Thymus (tissue), 11 donors: ENCODE measurements around the gene LTBP3. TPM values are rescaled to one million over a fixed set of nuclear protein-coding genes. Genes with fewer than 3 reads are reported as not detected.

Experiments
- DNase-seq, 9 donors: peaks; one replicate each; pipeline ENCODE4 v3.0.0-alpha.2; 2013; ENCODE audit warnings: low spot score in 9 of 9, low read depth in 6 of 9, missing footprints in 1 of 9
- H3K27ac ChIP-seq, 2 donors: one replicate each; pipeline ENCODE4 v1.5.1; 2013; ENCODE audit warnings: control low read depth in 1 of 2, low read depth in 1 of 2, low read length in 1 of 2, mild to moderate bottlenecking in 1 of 2, moderate library complexity in 1 of 2
- H3K27me3 ChIP-seq, 2 donors: one replicate each; pipeline ENCODE4 v1.5.1; 2013; ENCODE audit warnings: low read length in 1 of 2; ENCODE audit not compliant: control insufficient read depth in 2 of 2, insufficient read depth in 1 of 2
- H3K36me3 ChIP-seq, 2 donors: one replicate each; pipeline ENCODE4 v1.5.1; 2013; ENCODE audit warnings: low read length in 1 of 2, mild to moderate bottlenecking in 1 of 2, moderate library complexity in 1 of 2; ENCODE audit not compliant: control insufficient read depth in 2 of 2, insufficient read depth in 2 of 2
- H3K4me1 ChIP-seq, 2 donors: one replicate each; pipeline ENCODE4 v1.5.1; 2013; ENCODE audit warnings: low read length in 2 of 2; ENCODE audit not compliant: control insufficient read depth in 2 of 2, insufficient read depth in 2 of 2
- H3K4me3 ChIP-seq, 2 donors: one replicate each; pipeline ENCODE4 v1.5.1; 2013; ENCODE audit warnings: low read length in 2 of 2, control low read depth in 1 of 2, mild to moderate bottlenecking in 1 of 2
- H3K9me3 ChIP-seq, 2 donors: one replicate each; pipeline ENCODE4 v1.5.1; 2013; ENCODE audit warnings: low read length in 1 of 2, mild to moderate bottlenecking in 1 of 2; ENCODE audit not compliant: control insufficient read depth in 2 of 2, insufficient read depth in 1 of 2
- WGBS: extraction: QIAGEN DNeasy Blood & Tissue Kit; methylation state at CpG from one replicate; pipeline ENCODE4 v1.1.7; 2013; 5-methylcytosine and 5-hydroxymethylcytosine counted together
- polyA plus RNA-seq: library from polyadenylated mRNA; stranded (reverse); fragments of 200-250 nt; gene quantifications from one replicate; pipeline ENCODE4 v1.2.3, GENCODE V29; 2013
- total RNA-seq: library from RNA; stranded (reverse); fragments of 120-200 nt; gene quantifications from one replicate; pipeline ENCODE4 v1.2.4, GENCODE V29; 2013
- donor health status: healthy.

LTBP3 gene
- total and polyA plus RNA-seq, 2 donors, result 13.3 to 64.6 TPM

DNA sequence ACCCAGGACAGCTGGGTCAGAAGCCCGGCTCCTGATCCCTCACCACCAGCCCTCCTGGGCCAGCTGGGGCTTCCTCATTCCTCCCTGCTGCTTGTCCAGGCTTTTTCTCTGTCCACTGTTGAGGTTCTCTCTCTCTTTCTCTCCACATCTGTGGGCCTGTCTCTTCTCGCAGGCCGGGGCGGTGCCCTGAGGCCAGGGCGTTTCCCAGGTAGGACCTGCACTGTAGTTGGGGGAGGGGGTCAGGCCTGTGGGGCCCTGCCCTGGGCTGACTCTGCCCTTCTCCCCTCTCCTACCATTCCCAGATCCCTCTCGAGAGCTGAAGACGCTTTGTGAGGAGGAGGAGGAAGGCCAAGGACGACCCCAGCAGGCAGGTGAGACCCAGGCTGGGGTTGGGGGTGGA lies 22.6 kb upstream of the LTBP3 start:
- H3K4me3 ChIP-seq, result no peak overlapping the region
- 97% methylated on average over 8 of the region's 8 CpGs for WGBS
- no peaks in the 10 kb centered on the region for H3K9me3 ChIP-seq
- H3K4me1 ChIP-seq, result peaks cover 11 to 26% of the 10 kb centered on the region in 2 donors
- H3K27me3 ChIP-seq, result peaks cover 0 to 21% of the 10 kb centered on the region in 2 donors
- H3K27ac ChIP-seq, result no peak overlapping the region
- H3K36me3 ChIP-seq, result peaks cover 34 to 53% of the 10 kb centered on the region in 2 donors
- DNase-seq, result no peak

DNA sequence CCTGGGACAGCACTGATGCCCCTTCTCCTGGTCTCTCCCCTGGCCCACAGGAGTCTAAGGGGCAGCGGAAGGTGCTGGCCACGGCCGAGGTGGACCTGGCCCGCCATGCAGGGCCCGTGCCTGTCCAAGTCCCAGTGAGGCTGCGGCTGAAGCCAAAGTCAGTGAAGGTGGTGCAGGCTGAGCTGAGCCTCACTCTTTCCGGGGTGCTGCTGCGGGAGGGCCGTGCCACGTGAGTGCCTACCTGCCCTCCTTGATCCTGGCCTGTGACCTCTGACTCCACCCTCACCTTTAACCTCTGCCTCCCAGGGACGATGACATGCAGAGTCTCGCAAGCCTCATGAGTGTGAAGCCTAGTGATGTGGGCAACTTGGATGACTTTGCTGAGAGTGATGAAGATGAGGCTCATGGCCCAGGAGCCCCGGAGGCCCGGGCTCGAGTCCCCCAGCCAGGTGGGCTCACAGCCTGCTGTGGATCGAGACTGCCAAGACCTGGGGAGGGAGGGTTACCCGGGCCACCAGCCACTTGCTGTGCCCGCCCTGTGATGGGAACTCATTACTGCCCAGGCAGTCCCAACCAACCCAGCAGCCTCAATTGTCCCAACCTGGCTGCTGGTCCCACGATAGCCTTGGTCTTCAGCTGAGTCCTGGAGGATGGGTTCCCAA lies 22.0 kb upstream of the LTBP3 start:
- H3K27me3 ChIP-seq, result peaks cover 0 to 17% of the 10 kb centered on the region in 2 donors
- no peak for DNase-seq
- H3K27ac ChIP-seq, result no peak overlapping the region
- no peak overlapping the region for H3K4me3 ChIP-seq
- 97% methylated on average over 19 of the region's 19 CpGs for WGBS
- H3K4me1 ChIP-seq, result peaks cover 13 to 31% of the 10 kb centered on the region in 2 donors
- H3K9me3 ChIP-seq, result no peaks in the 10 kb centered on the region
- peaks cover 34 to 48% of the 10 kb centered on the region in 2 donors for H3K36me3 ChIP-seq

DNA sequence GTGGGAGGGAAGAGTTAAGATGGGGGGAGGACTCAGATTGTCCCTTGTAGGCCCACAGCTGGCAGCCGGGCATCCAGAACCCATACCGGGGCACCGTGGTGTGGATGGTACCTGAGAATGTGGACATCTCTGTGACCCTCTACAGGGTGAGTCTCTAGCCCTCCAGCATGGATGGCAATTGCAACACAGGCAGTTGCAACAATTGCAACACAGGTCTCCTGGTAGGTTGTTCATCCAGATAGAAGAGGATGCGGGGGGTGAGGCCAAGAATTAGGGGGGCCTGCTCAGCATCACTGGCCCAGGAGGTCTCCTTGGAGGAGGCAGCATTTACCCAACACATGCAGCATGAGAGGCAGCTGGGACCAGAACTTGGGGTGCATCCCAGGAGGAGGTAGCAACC lies 21.1 kb upstream of the LTBP3 start:
- no peaks in the 10 kb centered on the region for H3K9me3 ChIP-seq
- WGBS, result 96% methylated on average over 4 of the region's 4 CpGs
- no peak overlapping the region for H3K4me3 ChIP-seq
- H3K27me3 ChIP-seq, result peaks cover 0 to 11% of the 10 kb centered on the region in 2 donors
- peaks cover 32 to 41% of the 10 kb centered on the region in 2 donors for H3K36me3 ChIP-seq
- DNase-seq, result no peak
- no peak overlapping the region for H3K27ac ChIP-seq
- peaks cover 17 to 34% of the 10 kb centered on the region in 2 donors for H3K4me1 ChIP-seq

DNA sequence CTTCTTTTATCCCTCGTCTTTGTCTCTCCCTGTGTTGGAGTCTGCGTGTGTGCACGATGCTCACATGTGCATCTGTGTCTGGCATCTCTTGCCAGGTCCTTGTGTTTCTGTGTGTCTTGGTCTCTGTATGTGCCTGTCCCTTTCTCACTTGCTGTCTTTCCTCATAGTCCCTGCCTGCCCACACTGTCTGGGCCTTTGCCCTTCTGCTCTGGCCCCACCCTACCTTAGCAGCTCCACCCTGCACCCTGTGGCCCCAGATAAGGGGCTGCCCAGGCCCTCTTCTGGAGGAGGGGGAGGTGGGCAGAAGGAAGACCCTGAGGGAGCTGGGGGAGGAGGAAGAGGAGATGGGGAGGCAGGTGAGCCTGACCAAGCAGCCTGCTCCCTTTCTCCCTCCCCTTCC lies 20.5 kb upstream of the LTBP3 start:
- Histone ChIP-seq H3K27ac (no peak overlapping the region), H3K4me1 (peaks cover 20 to 36% of the 10 kb centered on the region in 2 donors), H3K27me3 (peaks cover 0 to 4% of the 10 kb centered on the region in 2 donors), H3K36me3 (peaks cover 30 to 35% of the 10 kb centered on the region in 2 donors), H3K4me3 (no peak overlapping the region), H3K9me3 (no peaks in the 10 kb centered on the region)
- WGBS, result 97% methylated on average over 3 of the region's 3 CpGs
- no peak for DNase-seq

DNA sequence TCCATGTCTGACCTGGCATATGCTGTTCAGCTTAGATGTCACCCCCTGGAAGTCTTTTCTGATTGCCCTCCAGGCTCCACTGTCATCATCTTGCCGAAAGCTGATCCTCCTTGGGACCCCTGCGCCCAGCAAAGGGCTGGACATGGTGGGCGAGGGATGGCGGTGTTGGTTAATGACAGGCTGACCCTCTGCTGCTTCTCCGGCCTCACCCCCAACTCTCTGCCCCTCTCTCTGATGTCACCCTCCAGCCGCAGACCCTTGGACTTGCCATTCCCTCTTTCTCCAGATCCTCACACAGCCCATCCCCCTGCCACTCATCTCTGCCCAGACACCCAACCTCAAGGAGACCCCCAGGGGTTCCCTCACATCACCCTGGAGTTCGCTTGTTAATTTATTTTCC lies 20.0 kb upstream of the LTBP3 start:
- Histone ChIP-seq H3K4me3 (no peak overlapping the region), H3K9me3 (no peaks in the 10 kb centered on the region), H3K27ac (no peak overlapping the region), H3K27me3 (no peaks in the 10 kb centered on the region), H3K4me1 (peaks cover 23 to 42% of the 10 kb centered on the region in 2 donors), H3K36me3 (peaks cover 32 to 35% of the 10 kb centered on the region in 2 donors)
- DNase-seq, result no peak
- WGBS, result 98% methylated on average over 7 of the region's 7 CpGs

DNA sequence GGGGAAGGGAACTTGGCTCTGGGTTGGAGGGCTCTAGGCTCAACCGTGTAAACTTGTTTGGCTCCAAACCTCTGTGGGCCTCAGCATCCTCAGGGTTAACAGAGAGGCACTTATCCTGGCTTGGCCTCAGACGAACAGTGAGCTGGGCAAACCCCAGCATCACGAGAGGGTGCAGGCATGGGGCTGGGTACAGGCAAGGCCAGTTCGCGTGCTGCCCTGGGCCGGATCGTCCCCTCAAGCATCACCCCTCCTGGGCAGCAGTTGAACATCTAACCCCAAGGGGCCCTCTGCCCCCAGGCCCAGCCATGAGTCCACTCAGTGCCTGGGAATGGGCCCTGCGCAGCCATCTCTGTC lies 19.6 kb upstream of the LTBP3 start:
- no peaks in the 10 kb centered on the region for H3K27me3 ChIP-seq
- H3K36me3 ChIP-seq, result peaks cover 32 to 35% of the 10 kb centered on the region in 2 donors
- H3K4me3 ChIP-seq, result no peak overlapping the region
- no peaks in the 10 kb centered on the region for H3K9me3 ChIP-seq
- H3K27ac ChIP-seq, result peak overlapping the region in 1 of 2 donors; percentile 43
- 78% methylated on average over 8 of the region's 8 CpGs for WGBS
- H3K4me1 ChIP-seq, result peaks cover 23 to 45% of the 10 kb centered on the region in 2 donors
- no peak for DNase-seq

DNA sequence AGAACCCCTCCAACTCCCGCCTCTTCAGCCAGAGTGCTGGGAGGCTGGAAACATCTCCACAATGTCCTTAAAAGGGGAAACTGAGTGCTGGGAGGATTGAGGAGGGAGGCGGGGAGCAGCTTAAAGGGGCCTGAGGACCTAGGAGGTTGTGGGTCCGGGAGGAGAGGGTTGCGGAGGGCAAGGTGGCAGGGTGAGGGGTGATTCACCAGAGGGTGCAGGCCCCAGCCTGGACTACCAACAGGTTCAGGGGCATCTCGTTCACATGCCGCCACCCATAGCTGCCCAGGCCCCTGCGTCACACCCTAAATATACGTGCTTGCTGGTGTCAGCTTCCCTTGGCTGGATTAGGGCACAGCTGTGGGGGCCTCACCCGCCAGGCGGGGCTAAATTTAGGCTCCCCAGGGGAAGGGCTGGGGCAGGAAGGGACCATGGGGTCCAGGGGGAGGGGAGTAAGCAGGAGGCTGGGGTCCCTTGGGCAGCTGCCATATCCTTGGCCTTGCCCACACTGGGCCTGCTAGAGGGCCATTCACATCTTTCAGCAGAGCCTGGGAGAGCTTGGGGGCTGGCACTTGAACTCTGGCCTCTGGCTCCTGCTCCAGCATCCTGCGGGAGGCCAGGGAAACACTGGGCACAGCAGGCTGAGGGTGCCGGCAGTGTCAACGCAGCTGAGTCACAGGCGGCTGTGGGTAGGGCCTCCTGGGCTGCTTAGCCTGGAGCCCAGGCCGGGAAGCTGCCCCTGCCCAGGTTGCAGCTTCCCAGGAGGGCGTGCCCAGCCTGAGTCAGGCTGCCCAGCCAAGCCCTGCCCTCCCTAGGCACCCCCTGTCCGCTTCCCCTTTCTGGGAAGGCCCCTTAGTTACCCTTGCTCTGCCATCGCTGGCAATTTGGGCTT lies 19.0 kb upstream of the LTBP3 start:
- peaks cover 32 to 35% of the 10 kb centered on the region in 2 donors for H3K36me3 ChIP-seq
- no peaks in the 10 kb centered on the region for H3K9me3 ChIP-seq
- WGBS, result 53% methylated on average over 18 of the region's 18 CpGs

DNA sequence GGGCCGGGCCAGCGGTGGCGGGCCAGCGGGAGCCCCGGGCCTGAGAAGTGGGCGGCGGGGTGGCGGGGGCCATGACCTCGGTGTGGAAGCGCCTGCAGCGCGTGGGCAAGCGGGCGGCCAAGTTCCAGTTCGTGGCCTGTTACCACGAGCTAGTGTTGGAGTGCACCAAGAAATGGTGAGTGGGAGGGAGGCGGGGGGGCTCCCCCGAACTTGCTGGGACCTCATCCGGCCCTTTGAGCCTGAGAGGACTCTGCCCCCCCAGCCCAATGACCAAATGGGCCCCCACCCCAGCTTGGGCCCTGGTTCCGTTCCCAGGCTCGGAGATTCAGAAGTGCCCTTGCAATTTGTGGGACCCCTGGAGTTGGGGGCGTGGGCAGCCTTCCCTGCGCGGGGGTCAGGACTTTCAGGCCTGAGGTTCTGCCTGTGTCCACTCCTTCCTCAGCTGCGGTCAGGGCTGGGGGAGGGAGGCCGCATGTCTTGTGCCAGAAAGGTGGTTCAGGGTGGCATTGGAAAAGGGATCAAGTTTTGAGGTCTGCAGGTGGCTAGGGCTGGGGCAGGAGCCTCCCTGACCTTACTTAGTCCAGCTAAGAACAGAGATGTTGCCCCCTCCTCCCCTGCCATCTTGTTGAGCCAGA lies 18.2 kb upstream of the LTBP3 start:
- 16% methylated on average over 26 of the region's 26 CpGs for WGBS
- Histone ChIP-seq H3K36me3 (peaks cover 26 to 30% of the 10 kb centered on the region in 2 donors), H3K9me3 (no peaks in the 10 kb centered on the region), H3K27me3 (no peaks in the 10 kb centered on the region), H3K4me1 (peaks cover 28 to 54% of the 10 kb centered on the region in 2 donors), H3K4me3 (peak overlapping the region; percentile 60 to 84), H3K27ac (peak overlapping the region; percentile 41 to 85)
- no peak for DNase-seq

More for the DNA sequence above, 19.0 kb upstream of the LTBP3 start:
- Histone ChIP-seq H3K4me1 (peaks cover 23 to 47% of the 10 kb centered on the region in 2 donors), H3K27me3 (no peaks in the 10 kb centered on the region), H3K4me3 (peak overlapping the region; percentile 60 to 84), H3K27ac (peak overlapping the region; percentile 41 to 70)
- DNase-seq, result no peak
